ENCODE results near the gene TMPRSS6. TPM values are rescaled to one million over a fixed set of nuclear protein-coding genes. Genes with fewer than 3 reads are reported as not detected.
A peak's percentile ranks its signal among the peaks of the same experiment; 100 is the strongest.

Gene TMPRSS6
- total and polyA plus RNA-seq, 4 experiments from 2014 or later, result 0.61 to 0.90 TPM; not detected in 2

GRCh38 chr22:37047006-37047405 lies 62.5 kb downstream of the TMPRSS6 start:
- H3K27ac Mint-ChIP-seq, result no peak overlapping the region
- no peak for DNase-seq
- H3K27me3 ChIP-seq (ENCODE audit: insufficient read depth, low read length), result no peaks in the 10 kb centered on the region
- no peaks in the 10 kb centered on the region for H3K27me3 Mint-ChIP-seq
- H3K4me1 ChIP-seq (ENCODE audit: insufficient read depth, low read length), result peaks cover 2% of the 10 kb centered on the region
- POLR2A ChIA-PET (ENCODE audit: partially characterized antibody), result no interaction called here
- peaks cover 0 to 2% (median 0%) of the 10 kb centered on the region in 8 donors for H3K9me3 Mint-ChIP-seq
- no peaks in the 10 kb centered on the region for H3K9me3 ChIP-seq (ENCODE audit: control insufficient read depth in 1 of 2, low read length in 2 of 2)
- no peaks in the 10 kb centered on the region for H3K36me3 ChIP-seq (ENCODE audit: insufficient read depth, low read length)
- no peak overlapping the region for H3K4me3 Mint-ChIP-seq
- H3K27ac ChIP-seq (ENCODE audit: low read depth, low read length), result no peak overlapping the region
- H3K4me3 ChIP-seq (ENCODE audit: low read length in 2 of 2), result no peak overlapping the region
- peaks cover 0 to 5% (median under 1%) of the 10 kb centered on the region in 4 donors for H3K4me1 Mint-ChIP-seq
- H3K36me3 Mint-ChIP-seq, result no peaks in the 10 kb centered on the region
- CTCF ChIA-PET (ENCODE audit: partially characterized antibody), result interaction anchor here (1.2 kb wide), 1 partner anchor 152 kb away, joined by 3 read pairs; no protein-coding TSS in a partner anchor
- intact Hi-C loops (cut with micrococcal nuclease), result no loop called here

DNA sequence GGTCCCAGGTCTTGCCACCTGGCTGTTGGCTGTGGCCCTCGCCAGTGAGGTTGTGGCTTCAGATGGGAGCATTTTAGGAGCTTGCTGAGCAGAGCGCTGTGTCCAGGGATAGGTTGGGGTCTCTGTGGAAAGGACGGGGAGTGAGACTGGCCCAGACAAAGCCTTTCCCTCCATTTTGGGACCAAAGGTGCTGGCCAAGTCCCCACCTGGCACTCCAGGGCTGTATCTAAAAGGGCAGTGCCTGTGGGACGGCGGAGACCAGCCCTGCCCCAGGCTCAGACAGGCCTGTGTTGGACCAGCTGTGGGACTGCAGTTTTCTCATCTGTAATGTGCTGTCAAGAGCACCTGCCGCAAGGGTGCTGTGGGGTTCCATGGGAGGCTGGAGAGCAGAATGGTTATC lies 62.9 kb downstream of the TMPRSS6 start:
- no peaks in the 10 kb centered on the region for H3K36me3 ChIP-seq (ENCODE audit: insufficient read depth, low read length)
- no peaks in the 10 kb centered on the region for H3K4me1 ChIP-seq (ENCODE audit: insufficient read depth, low read length)
- no peaks in the 10 kb centered on the region for H3K9me3 ChIP-seq (ENCODE audit: control insufficient read depth in 1 of 2, low read length in 2 of 2)
- Mint-ChIP-seq H3K27me3 (peaks cover 0 to 2% of the 10 kb centered on the region in 2 donors), H3K9me3 (peaks cover 0 to 2% (median 0%) of the 10 kb centered on the region in 8 donors), H3K36me3 (no peaks in the 10 kb centered on the region), H3K27ac (no peak overlapping the region), H3K4me3 (no peak overlapping the region), H3K4me1 (peaks cover 0 to 5% (median under 1%) of the 10 kb centered on the region in 4 donors)
- H3K27me3 ChIP-seq (ENCODE audit: insufficient read depth, low read length), result no peaks in the 10 kb centered on the region
- intact Hi-C loops (cut with micrococcal nuclease), result no loop called here
- POLR2A ChIA-PET (ENCODE audit: partially characterized antibody), result no interaction called here
- H3K27ac ChIP-seq (ENCODE audit: low read depth, low read length), result no peak overlapping the region
- H3K4me3 ChIP-seq (ENCODE audit: low read length in 2 of 2), result no peak overlapping the region
- no peak for DNase-seq
- CTCF ChIA-PET (ENCODE audit: partially characterized antibody), result interaction anchor here (1.0 kb wide), 1 partner anchor 9 kb away, joined by 3 read pairs; no protein-coding TSS in a partner anchor

DNA sequence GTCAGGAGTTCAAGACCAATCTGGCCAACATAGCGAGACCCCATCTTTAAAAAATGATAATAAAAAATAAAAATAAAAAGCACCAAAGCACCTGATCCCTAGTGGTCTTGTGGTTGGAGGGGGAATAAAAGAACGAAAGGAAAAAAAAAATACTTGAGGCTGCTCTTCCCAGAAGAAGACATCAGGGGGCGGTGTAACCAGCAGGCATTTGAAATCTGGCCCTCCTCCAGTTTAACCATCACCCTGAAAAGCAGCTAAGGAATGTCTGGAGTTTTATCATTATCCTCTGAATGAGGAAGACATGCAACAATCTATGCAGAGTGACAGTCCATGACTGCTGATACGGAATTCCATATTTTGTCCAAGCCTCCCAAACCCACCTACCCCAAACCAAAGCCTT lies 63.6 kb downstream of the TMPRSS6 start:
- Histone ChIP-seq H3K36me3 (ENCODE audit: insufficient read depth, low read length) (no peaks in the 10 kb centered on the region), H3K4me1 (ENCODE audit: insufficient read depth, low read length) (no peaks in the 10 kb centered on the region), H3K4me3 (ENCODE audit: low read length in 2 of 2) (no peak overlapping the region), H3K9me3 (ENCODE audit: control insufficient read depth in 1 of 2, low read length in 2 of 2) (no peaks in the 10 kb centered on the region), H3K27ac (ENCODE audit: low read depth, low read length) (no peak overlapping the region), H3K27me3 (ENCODE audit: insufficient read depth, low read length) (no peaks in the 10 kb centered on the region)
- Mint-ChIP-seq H3K9me3 (peaks cover 0 to 2% (median 0%) of the 10 kb centered on the region in 8 donors), H3K36me3 (no peaks in the 10 kb centered on the region), H3K4me1 (peaks cover 0 to under 1% (median 0%) of the 10 kb centered on the region in 4 donors), H3K27ac (no peak overlapping the region), H3K4me3 (no peak overlapping the region), H3K27me3 (peaks cover 0 to 4% of the 10 kb centered on the region in 2 donors)
- intact Hi-C loops (cut with micrococcal nuclease), result no loop called here
- POLR2A ChIA-PET (ENCODE audit: partially characterized antibody), result no interaction called here
- CTCF ChIA-PET (ENCODE audit: partially characterized antibody), result interaction anchor here (1.0 kb wide), 1 partner anchor 10 kb away, joined by 3 read pairs; no protein-coding TSS in a partner anchor
- DNase-seq, result peak in 1 of 5 donors; percentile 18

DNA sequence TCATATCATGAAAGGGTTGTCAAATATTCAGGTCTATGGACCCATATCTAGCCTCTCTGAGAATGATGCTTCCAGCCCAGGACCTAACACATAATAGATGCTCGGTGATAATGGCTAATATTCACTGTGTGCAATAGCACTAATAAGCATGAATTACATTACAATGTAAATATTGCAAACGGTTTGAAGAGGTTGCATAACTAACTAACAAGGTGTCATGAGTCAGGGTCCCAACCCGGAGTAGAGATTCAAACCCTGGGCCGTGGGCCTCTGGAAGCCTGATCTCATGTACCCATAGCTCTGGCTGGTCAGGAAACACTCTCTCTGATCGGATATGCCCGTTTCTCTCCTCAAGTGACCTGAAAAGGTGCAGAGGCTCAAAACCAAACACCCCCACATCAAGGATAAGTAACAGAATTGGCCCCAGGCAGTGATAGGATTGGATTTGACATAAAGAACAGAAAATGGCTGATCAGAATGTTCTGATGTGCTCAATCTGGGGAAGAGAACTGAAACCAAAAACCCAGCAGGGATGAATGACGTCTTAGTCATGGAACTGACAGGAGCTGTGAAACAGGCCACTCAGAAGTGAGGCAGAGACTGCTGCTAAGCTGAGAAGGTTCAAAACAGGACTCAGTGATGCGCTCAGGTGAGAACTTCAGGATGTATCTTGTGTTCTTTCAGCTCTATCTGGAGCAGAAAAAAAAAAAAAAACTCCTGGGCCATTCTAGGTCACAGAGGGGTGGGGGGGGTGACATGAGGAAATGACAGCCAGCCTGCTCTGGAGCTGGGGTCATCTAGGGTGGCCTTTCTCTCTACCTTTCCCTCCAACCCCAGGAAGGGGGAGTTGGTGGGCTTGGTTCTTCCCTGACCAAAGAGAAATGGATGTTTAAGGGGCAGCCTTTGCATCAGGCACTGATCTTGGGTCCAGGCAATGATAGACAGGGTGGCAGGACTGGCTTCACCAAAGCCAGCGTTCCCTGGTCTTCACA lies 64.6 kb downstream of the TMPRSS6 start:
- ChIA-PET CTCF (ENCODE audit: partially characterized antibody) (interaction anchor here (0.7 to 2.2 kb wide), 9 partner anchors 8 to 269 kb away, joined by 3 to 6 read pairs (median 4); partner anchors contain the start of gene IFT27), POLR2A (ENCODE audit: partially characterized antibody) (no interaction called here)
- no peak overlapping the region for H3K4me3 Mint-ChIP-seq
- peak overlapping the region in 1 of 7 donors; percentile 32 for H3K27ac Mint-ChIP-seq
- H3K27ac ChIP-seq (ENCODE audit: low read depth, low read length), result no peak overlapping the region
- no peaks in the 10 kb centered on the region for H3K36me3 ChIP-seq (ENCODE audit: insufficient read depth, low read length)
- intact Hi-C loops (cut with micrococcal nuclease), result no loop called here
- no peaks in the 10 kb centered on the region for H3K4me1 ChIP-seq (ENCODE audit: insufficient read depth, low read length)
- no peaks in the 10 kb centered on the region for H3K27me3 ChIP-seq (ENCODE audit: insufficient read depth, low read length)
- no peak overlapping the region for H3K4me3 ChIP-seq (ENCODE audit: low read length in 2 of 2)
- H3K9me3 ChIP-seq (ENCODE audit: control insufficient read depth in 1 of 2, low read length in 2 of 2), result no peaks in the 10 kb centered on the region
- no peak for DNase-seq
- H3K4me1 Mint-ChIP-seq, result no peaks in the 10 kb centered on the region
- H3K9me3 Mint-ChIP-seq, result peaks cover 0 to 2% (median 0%) of the 10 kb centered on the region in 8 donors
- H3K36me3 Mint-ChIP-seq, result no peaks in the 10 kb centered on the region
- peaks cover 1 to 4% of the 10 kb centered on the region in 2 donors for H3K27me3 Mint-ChIP-seq

DNA sequence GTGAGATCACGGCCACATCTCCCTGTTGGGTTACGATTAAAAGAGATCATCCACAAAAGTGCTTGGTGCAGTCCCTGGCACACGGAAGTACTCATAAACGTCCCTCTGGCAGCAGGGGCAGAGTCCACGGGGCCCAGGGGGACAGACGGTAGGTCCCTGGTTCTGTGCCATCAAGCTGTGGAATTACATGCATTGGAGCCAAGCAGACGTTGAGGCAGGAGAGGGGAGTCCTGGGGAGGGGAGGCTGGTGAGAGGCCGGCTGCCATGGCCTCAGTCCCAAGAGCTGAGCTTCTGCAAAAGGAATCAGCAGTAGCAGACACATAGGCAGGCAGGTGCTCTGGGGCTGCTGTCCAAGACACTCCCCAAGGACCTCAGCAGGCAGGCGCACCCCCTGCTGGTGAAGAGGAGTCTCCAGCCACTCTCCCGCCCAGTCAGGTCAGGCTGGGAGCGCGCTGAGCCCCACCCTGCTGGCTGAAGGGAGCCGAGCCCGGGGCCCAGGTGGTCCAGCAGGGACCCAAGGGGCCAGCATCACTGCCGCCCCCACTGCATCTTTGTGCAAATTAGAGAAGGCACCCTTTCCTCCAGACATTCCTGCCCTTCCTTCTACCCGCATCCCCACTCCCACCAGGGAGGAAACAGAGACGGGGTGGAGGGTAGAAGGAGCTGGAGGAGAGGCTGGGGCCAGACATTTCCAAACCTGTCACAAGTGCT lies 65.5 kb downstream of the TMPRSS6 start:
- H3K36me3 Mint-ChIP-seq, result no peaks in the 10 kb centered on the region
- ChIA-PET POLR2A (ENCODE audit: partially characterized antibody) (no interaction called here), CTCF (ENCODE audit: partially characterized antibody) (interaction anchor here (0.9 to 2.2 kb wide), 7 partner anchors 11 to 268 kb away, joined by 3 to 6 read pairs (median 4); partner anchors contain the start of gene IFT27)
- no peak overlapping the region for H3K4me3 Mint-ChIP-seq
- H3K27me3 Mint-ChIP-seq, result peaks cover 3 to 7% of the 10 kb centered on the region in 2 donors
- Histone ChIP-seq H3K9me3 (ENCODE audit: control insufficient read depth in 1 of 2, low read length in 2 of 2) (no peaks in the 10 kb centered on the region), H3K27me3 (ENCODE audit: insufficient read depth, low read length) (no peaks in the 10 kb centered on the region), H3K27ac (ENCODE audit: low read depth, low read length) (no peak overlapping the region), H3K36me3 (ENCODE audit: insufficient read depth, low read length) (no peaks in the 10 kb centered on the region), H3K4me1 (ENCODE audit: insufficient read depth, low read length) (no peaks in the 10 kb centered on the region), H3K4me3 (ENCODE audit: low read length in 2 of 2) (no peak overlapping the region)
- no peaks in the 10 kb centered on the region for H3K4me1 Mint-ChIP-seq
- intact Hi-C loops (cut with micrococcal nuclease), result no loop called here
- peaks cover 0 to 2% (median 0%) of the 10 kb centered on the region in 8 donors for H3K9me3 Mint-ChIP-seq
- DNase-seq, result peak in 1 of 5 donors; percentile 22
- no peak overlapping the region for H3K27ac Mint-ChIP-seq

DNA sequence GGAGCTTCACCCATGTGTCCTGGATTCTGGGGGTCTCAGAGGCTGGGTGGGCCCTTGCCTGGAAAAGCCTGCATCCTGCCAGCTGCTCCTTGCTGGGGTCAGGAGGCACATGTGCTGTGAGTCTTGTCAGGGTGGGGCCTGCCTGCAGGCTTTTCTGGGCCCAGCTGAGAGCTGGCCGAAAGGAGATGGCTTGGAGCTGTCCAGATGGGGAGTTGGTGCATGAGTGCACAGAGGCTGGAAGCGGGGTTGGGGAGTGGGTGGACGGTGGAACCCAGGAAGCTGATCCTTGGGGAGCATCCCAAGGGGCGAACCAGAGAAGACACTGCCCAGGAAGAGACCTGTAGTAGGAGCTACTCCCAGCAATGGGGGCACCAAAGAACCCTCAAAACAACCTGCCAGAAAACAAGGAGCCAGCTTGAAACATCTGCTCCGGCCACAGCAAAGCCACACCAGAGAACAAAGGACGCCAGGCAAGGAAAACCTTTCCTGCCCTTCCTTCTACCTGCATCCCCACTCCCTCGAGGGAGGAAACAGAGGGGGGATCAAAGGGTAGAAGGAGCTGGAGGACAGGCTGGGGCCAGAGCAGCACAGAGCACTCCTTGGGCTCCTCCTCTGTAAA lies 66.2 kb downstream of the TMPRSS6 start:
- ChIA-PET CTCF (ENCODE audit: partially characterized antibody) (interaction anchor here (2.1 to 2.2 kb wide), 2 partner anchors 12 kb away, joined by 5 to 6 read pairs; no protein-coding TSS in a partner anchor), POLR2A (ENCODE audit: partially characterized antibody) (no interaction called here)
- Histone ChIP-seq H3K36me3 (ENCODE audit: insufficient read depth, low read length) (no peaks in the 10 kb centered on the region), H3K9me3 (ENCODE audit: control insufficient read depth in 1 of 2, low read length in 2 of 2) (no peaks in the 10 kb centered on the region), H3K27ac (ENCODE audit: low read depth, low read length) (no peak overlapping the region), H3K27me3 (ENCODE audit: insufficient read depth, low read length) (no peaks in the 10 kb centered on the region), H3K4me1 (ENCODE audit: insufficient read depth, low read length) (no peaks in the 10 kb centered on the region), H3K4me3 (ENCODE audit: low read length in 2 of 2) (no peak overlapping the region)
- no peak for DNase-seq
- Mint-ChIP-seq H3K4me1 (no peaks in the 10 kb centered on the region), H3K36me3 (no peaks in the 10 kb centered on the region), H3K27me3 (peaks cover 3 to 7% of the 10 kb centered on the region in 2 donors), H3K27ac (no peak overlapping the region), H3K4me3 (no peak overlapping the region), H3K9me3 (peaks cover 0 to 2% (median 0%) of the 10 kb centered on the region in 8 donors)
- intact Hi-C loops (cut with micrococcal nuclease), result no loop called here
